Esophagus squamous epithelium (tissue), 5 donors: ENCODE data around the gene AP1G1. TPM values are rescaled to one million over a fixed set of nuclear protein-coding genes. Genes with fewer than 3 reads are reported as not detected.
"Not testable (repeated sequence)": the region's sequence is repeated elsewhere in the genome, so short reads cannot be mapped to it uniquely, and the experiment has no call there.

Experiments
- DNase-seq: peaks from one replicate; lab custom pipeline; 2025; lab: John Stamatoyannopoulos, UW
- H3K27ac ChIP-seq, 4 donors: fragments of 200-600 bp; sonication (generic); one replicate each; pipeline ENCODE4 v1.5.1; 2016 to 2019; ENCODE audit warnings: mild to moderate bottlenecking in 1 of 4
- H3K27me3 ChIP-seq, 4 donors: fragments of 200-600 bp; sonication (generic); 1 replicate in 3 of 4; 2 replicates in 1 of 4; pipeline versions ENCODE4 v1.5.1 to v1.6.0; 2017 to 2021; ENCODE audit warnings: antibody characterized with exemption in 1 of 4
- H3K36me3 ChIP-seq, 3 donors: fragments of 200-600 bp; sonication (generic); one replicate each; pipeline ENCODE4 v1.5.1; 2016 to 2019
- H3K4me1 ChIP-seq, 3 donors: fragments of 200-600 bp; sonication (generic); one replicate each; pipeline ENCODE4 v1.5.1; 2017 to 2019
- H3K4me3 ChIP-seq, 4 donors: fragments of 200-600 bp; sonication (generic); 1 replicate in 3 of 4; 2 replicates in 1 of 4; pipeline ENCODE4 v1.5.1; 2016 to 2019; ENCODE audit warnings: mild to moderate bottlenecking in 2 of 4, moderate library complexity in 1 of 4
- H3K9me3 ChIP-seq, 3 donors: fragments of 200-600 bp; sonication (generic); one replicate each; pipeline ENCODE4 v1.5.1; 2016 to 2019
- POLR2A ChIP-seq, 4 donors: fragments of 450-650 bp; IDR thresholded peaks; one replicate each; pipeline ENCODE4 v1.6.1; 2017; ENCODE audit warnings: antibody characterized with exemption in 4 of 4, mild to moderate bottlenecking in 4 of 4, moderate library complexity in 3 of 4
- WGBS, 2 donors: methylation state at CpG; one replicate each; pipeline ENCODE4 v1.1.5; 2018; 5-methylcytosine and 5-hydroxymethylcytosine counted together
- intact Hi-C: fragments of 100-400 bp; cut with DNase I; formaldehyde crosslinking; loops from one replicate; pipeline ENCODE4 v1.15.0; 2022
- total RNA-seq, 4 donors: library from RNA; depleted of rRNA; stranded (reverse); fragments of >200 nt; gene quantifications; one replicate each; pipeline ENCODE4 v1.1.0, GENCODE V29; 2016
- TF ChIP-seq, protein P1 (sequence below), 6 experiments: fragments of 450-650 bp in 4 of 6; fragments of 200-600 bp in 2 of 6; sonication (generic) in 2 of 6; IDR thresholded peaks; one replicate each; pipeline ENCODE4 v1.5.1; 2016 to 2019; ENCODE audit warnings: antibody characterized with exemption in 6 of 6, mild to moderate bottlenecking in 4 of 6, moderate library complexity in 4 of 6
- donor health status: DM: yes; HTN: yes; CAD: no.

The AP1G1 gene
- total RNA-seq, 4 donors from 2014 or later: 51.7 to 90.1 (median 68.6) TPM

DNA sequence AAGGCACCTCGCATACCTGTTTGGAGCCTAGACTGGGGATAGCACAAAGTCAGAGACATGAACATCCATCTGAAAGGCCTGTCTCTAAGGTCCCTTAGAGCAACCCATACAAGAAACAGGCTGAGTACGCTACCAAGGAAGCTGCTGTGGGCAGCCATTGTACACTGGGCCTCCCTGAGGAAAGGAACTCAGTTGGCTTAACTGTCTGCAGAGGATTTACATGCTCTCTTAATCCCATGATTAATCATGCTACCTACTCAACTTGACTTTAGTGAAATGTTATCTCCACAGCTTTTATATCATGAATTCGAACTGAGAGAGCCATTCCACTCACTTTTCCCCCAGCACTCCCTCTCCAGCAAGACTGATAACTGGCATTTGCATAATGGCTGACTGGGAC lies 110.1 kb downstream of the AP1G1 start:
- intact Hi-C loops: no loop called here
- no peaks in the 10 kb centered on the region for H3K27me3 ChIP-seq
- no peaks in the 10 kb centered on the region for H3K9me3 ChIP-seq
- H3K4me3 ChIP-seq: no peak overlapping the region
- H3K27ac ChIP-seq: no peak overlapping the region
- peaks cover 0 to 9% (median 0%) of the 10 kb centered on the region in 3 donors for H3K36me3 ChIP-seq
- no peak for TF ChIP-seq POLR2A (IDR thresholded peaks at IDR 0.05)
- TF ChIP-seq, protein P1, sequence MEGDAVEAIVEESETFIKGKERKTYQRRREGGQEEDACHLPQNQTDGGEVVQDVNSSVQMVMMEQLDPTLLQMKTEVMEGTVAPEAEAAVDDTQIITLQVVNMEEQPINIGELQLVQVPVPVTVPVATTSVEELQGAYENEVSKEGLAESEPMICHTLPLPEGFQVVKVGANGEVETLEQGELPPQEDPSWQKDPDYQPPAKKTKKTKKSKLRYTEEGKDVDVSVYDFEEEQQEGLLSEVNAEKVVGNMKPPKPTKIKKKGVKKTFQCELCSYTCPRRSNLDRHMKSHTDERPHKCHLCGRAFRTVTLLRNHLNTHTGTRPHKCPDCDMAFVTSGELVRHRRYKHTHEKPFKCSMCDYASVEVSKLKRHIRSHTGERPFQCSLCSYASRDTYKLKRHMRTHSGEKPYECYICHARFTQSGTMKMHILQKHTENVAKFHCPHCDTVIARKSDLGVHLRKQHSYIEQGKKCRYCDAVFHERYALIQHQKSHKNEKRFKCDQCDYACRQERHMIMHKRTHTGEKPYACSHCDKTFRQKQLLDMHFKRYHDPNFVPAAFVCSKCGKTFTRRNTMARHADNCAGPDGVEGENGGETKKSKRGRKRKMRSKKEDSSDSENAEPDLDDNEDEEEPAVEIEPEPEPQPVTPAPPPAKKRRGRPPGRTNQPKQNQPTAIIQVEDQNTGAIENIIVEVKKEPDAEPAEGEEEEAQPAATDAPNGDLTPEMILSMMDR (IDR thresholded peaks at IDR 0.05): no peak
- 86 to 91% methylated on average over 2 to 3 of the region's 3 CpGs for WGBS, 2 donors
- no peak for DNase-seq
- H3K4me1 ChIP-seq: no peaks in the 10 kb centered on the region

DNA sequence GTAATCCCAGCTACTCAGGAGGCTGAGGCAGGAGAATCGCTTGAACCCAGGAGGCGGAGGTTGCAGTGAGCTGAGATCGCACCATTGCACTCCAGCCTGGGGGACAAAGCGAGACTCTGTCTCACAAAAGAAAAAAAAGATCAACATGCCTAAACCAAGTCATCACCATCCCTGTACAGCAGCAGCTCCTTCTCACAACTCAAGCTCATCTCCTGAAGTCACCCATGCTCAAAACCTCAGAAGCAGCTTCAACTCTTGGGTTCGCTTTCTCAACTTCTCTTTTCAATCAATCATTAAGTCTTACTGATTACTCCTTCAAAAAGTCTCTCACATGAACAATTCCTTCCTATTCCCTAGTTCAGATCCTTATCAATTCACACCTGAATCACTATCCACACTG lies 115.5 kb downstream of the AP1G1 start:
- 93 to 98% methylated on average over 5 of the region's 5 CpGs for WGBS, 2 donors
- TF ChIP-seq, protein P1 (IDR thresholded peaks at IDR 0.05): no peak
- no peak for TF ChIP-seq POLR2A (IDR thresholded peaks at IDR 0.05)
- no peaks in the 10 kb centered on the region for H3K27me3 ChIP-seq
- no peaks in the 10 kb centered on the region for H3K4me1 ChIP-seq
- H3K36me3 ChIP-seq: peaks cover 0 to 19% (median 0%) of the 10 kb centered on the region in 3 donors
- no peaks in the 10 kb centered on the region for H3K9me3 ChIP-seq
- H3K4me3 ChIP-seq: no peak overlapping the region
- no peak overlapping the region for H3K27ac ChIP-seq
- DNase-seq: no peak
- intact Hi-C loops: no loop called here

DNA sequence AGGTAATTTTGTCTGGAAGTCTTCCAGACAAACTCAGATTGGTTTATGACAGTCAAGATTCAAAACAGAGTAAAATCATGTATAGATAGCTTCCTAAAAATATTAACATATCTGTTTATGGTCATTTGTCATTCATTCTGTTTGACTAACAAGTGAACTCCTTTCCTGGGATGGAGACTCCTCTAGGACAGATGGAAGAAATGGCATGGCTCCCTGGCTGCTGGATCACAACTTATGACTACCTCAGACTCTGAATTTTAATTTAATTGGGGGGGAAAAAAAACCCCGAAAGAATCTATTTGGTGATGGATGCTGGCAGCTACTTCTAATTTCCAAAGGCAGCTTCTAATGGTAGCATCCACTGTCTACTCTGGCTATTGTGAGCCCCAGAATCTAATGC lies 118.7 kb downstream of the AP1G1 start:
- 0 to 58% methylated on average over 1 of the region's 1 CpG for WGBS, 2 donors
- intact Hi-C loops: no loop called here

DNA sequence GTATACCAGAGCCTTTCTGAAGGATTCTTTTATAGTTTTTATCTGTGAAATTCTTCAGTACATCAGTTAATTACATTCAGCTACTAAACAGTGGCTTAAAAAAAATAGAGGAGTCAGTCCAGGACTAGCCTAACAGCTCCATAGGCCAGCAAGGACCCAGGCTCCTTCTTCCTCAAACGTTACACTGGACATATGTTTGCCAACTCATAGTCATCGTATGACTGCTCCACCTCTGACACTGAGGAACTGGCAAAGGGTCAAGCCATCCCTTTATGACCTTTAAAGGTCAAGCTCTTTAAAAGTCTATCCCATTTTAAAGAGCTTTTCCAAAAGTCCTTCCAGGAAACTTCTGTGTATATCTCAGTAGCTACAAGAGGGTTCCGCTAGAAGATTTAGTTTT lies 120.8 kb downstream of the AP1G1 start:
- no peaks in the 10 kb centered on the region for H3K27me3 ChIP-seq
- H3K27ac ChIP-seq: no peak overlapping the region
- H3K36me3 ChIP-seq: peaks cover 0 to 51% (median 0%) of the 10 kb centered on the region in 3 donors
- H3K4me1 ChIP-seq: no peaks in the 10 kb centered on the region
- H3K4me3 ChIP-seq: no peak overlapping the region
- H3K9me3 ChIP-seq: no peaks in the 10 kb centered on the region
- 61 to 70% methylated on average over 3 of the region's 3 CpGs for WGBS, 2 donors
- no peak for TF ChIP-seq POLR2A (IDR thresholded peaks at IDR 0.05)
- TF ChIP-seq, protein P1 (IDR thresholded peaks at IDR 0.05): no peak
- intact Hi-C loops: no loop called here
- DNase-seq: no peak

More for the DNA sequence above, 118.7 kb downstream of the AP1G1 start:
- H3K4me3 ChIP-seq: no peak overlapping the region
- DNase-seq: no peak
- H3K27ac ChIP-seq: no peak overlapping the region
- no peaks in the 10 kb centered on the region for H3K4me1 ChIP-seq
- no peaks in the 10 kb centered on the region for H3K27me3 ChIP-seq
- peaks cover 0 to 30% (median 0%) of the 10 kb centered on the region in 3 donors for H3K36me3 ChIP-seq
- TF ChIP-seq, protein P1 (IDR thresholded peaks at IDR 0.05): no peak
- TF ChIP-seq POLR2A (IDR thresholded peaks at IDR 0.05): no peak
- H3K9me3 ChIP-seq: no peaks in the 10 kb centered on the region

DNA sequence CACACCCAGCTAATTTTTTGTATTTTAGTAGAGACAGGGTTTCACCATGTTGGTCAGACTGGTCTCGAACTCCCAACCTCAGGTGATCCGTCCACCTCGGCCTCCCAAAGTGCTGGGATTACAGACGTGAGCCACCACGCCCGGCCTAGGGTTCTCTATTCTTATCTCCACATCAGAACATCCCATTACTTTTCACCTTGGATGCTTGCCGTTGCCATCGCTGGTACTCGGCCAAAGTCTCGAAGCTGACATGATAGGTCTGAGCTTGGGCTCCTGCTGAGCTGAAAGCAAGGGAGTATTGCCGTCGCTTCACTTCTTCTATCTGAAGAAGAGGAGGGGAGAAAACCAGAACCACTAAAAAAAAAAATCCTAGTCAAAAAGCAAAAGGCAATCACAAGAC lies 124.4 kb downstream of the AP1G1 start:
- H3K4me1 ChIP-seq, intact Hi-C loops, H3K4me3 ChIP-seq, H3K9me3 ChIP-seq, DNase-seq, H3K27ac ChIP-seq, H3K27me3 ChIP-seq: not testable (repeated sequence)
- WGBS, 2 donors: 93 to 96% methylated on average over 7 to 12 of the region's 12 CpGs
- H3K36me3 ChIP-seq: peaks cover 0 to 66% (median 0%) of the 10 kb centered on the region in 3 donors

DNA sequence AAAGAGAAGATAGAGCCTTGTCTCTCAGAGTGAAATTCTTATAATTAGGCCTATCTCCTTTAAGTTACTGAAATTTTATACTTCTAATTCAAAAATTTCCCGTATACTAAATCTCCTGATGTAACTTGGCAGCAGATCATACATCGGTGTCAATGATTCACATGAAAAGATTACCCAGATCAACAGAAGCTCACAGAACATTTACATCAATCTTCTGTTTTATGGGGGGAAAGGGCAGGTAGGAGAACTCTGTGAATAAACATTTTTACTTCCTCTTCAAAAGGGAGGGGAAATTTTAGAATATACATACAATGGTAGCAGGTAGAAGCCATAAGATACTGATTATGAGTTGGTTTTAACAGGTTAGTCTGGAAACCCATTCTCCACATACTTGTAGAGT lies 127.3 kb downstream of the AP1G1 start:
- no peak overlapping the region for H3K4me3 ChIP-seq
- no peak for DNase-seq
- no peaks in the 10 kb centered on the region for H3K27me3 ChIP-seq
- H3K36me3 ChIP-seq: peaks cover 0 to 80% (median 0%) of the 10 kb centered on the region in 3 donors
- intact Hi-C loops: no loop called here
- no peak for TF ChIP-seq POLR2A (IDR thresholded peaks at IDR 0.05)
- TF ChIP-seq, protein P1 (IDR thresholded peaks at IDR 0.05): no peak
- H3K9me3 ChIP-seq: no peaks in the 10 kb centered on the region
- 47 to 56% methylated on average over 2 of the region's 2 CpGs for WGBS, 2 donors
- no peak overlapping the region for H3K27ac ChIP-seq
- H3K4me1 ChIP-seq: no peaks in the 10 kb centered on the region
